ENCODE measurements around the gene HK2.
A peak's percentile ranks its signal among the peaks of the same experiment; 100 is the strongest.
"Not testable (repeated sequence)": the region's sequence is repeated elsewhere in the genome, so short reads cannot be mapped to it uniquely, and the experiment has no call there.

The HK2 gene

DNA sequence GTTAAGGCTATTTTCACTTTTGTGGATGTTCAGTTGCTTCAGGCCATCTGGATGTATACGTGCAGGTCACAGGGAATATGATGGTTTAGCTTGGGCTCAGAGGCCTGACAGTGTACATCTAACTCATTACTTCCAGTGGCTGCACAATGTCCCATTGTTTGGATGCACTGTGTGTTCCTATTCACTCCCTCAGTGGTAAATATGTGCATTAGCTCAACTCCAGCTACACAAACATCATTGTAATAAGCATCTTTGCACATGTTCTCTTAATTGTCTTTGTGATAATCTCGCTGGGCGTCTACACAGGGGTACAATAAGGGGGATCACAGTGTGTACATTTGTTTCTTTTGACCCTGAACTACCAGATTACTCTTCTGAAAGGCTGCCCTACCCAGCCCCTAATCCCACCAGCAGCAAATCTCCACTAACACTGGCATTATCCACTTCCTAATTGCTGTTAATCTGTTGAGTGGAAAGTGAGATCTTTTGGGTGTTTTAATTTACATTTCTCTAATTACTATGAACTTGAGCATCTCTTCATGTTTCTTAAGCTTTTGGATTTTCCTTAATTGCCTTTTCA, 68.4 kb downstream of the HK2 start:
- H3K27me3 Mint-ChIP-seq, result no peaks in the 10 kb centered on the region

DNA sequence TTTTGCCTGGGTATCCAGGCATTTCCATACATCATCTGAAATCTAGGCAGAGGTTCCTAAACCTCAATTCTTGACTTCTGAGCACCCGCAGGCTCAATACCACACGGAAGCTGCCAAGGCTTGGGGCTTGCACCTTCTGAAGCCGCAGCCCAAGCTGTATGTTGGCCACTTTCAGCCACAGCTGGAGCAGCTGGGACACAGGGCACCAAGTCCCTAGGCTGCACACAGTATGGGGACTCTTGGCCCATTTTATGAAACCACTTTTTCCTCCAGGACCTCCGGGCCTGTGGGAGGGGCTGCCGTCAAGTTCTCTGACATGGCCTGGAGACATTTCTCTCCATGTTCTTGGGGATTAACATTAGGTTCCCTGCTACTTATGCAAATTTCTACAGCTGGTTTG, 72.5 kb downstream of the HK2 start:
- Mint-ChIP-seq H3K27me3 (peaks cover 30% of the 10 kb centered on the region), H3K4me1 (ENCODE audit: low read depth) (peaks cover 6% of the 10 kb centered on the region), H3K36me3 (ENCODE audit: low read depth) (peaks cover 3% of the 10 kb centered on the region), H3K9me3 (no peaks in the 10 kb centered on the region), H3K27ac (no peak overlapping the region), H3K4me3 (no peak overlapping the region)
- DNase-seq, result no peak

More for the DNA sequence above, 68.4 kb downstream of the HK2 start:
- Mint-ChIP-seq H3K9me3 (peaks cover 2% of the 10 kb centered on the region), H3K27ac (no peak overlapping the region), H3K4me1 (ENCODE audit: low read depth) (no peaks in the 10 kb centered on the region), H3K36me3 (ENCODE audit: low read depth) (peaks cover 20% of the 10 kb centered on the region), H3K4me3 (no peak overlapping the region)
- DNase-seq, result no peak

- DNase-seq; H3K36me3 Mint-ChIP-seq (ENCODE audit: low read depth); H3K27ac Mint-ChIP-seq; H3K4me3 Mint-ChIP-seq; H3K9me3 Mint-ChIP-seq; H3K4me1 Mint-ChIP-seq (ENCODE audit: low read depth): not testable (repeated sequence)
- H3K27me3 Mint-ChIP-seq, result peaks cover 40% of the 10 kb centered on the region
Observed at GRCh38 chr2:74907560-74907959, 73.6 kb downstream of the HK2 start.

DNA sequence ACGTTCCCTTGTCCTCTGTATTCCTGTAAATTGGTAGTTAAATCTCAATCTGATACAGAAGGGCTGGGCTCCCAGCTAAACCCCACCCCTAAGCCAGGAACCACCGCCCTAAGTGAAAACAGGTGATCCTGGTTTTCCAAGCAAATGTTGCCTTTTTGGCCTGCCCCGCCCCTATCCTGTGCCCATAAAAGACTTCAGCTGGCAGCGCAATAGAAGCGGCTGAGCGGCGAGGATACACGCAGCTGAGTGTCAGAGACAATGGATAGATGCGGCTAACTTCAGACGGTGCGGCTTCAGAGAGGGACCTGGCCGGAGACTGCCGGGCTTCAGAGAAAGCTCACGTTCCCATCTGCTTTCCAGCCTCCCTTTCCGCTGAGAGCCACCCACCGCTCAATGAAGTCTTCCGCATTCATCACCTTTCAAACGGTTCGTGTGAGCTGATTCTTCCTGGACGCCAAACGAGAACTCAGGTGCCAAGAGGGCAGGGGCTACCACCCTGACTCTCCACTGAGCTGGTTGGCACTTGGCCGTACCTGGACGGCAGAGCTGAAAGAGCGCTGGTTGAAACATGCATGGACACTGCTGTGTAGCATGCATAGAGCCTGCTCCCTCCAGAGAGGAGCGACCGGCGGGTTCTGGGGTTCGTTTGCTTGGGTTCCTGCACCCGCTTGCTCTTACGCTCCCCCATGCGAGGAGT, 75.0 kb downstream of the HK2 start:
- DNase-seq, result no peak
- Mint-ChIP-seq H3K36me3 (ENCODE audit: low read depth) (peaks cover 3% of the 10 kb centered on the region), H3K9me3 (no peaks in the 10 kb centered on the region), H3K27ac (no peak overlapping the region), H3K4me3 (no peak overlapping the region), H3K27me3 (peaks cover 44% of the 10 kb centered on the region), H3K4me1 (ENCODE audit: low read depth) (peaks cover 6% of the 10 kb centered on the region)

GRCh38 chr2:74910245-74910644, 76.3 kb downstream of the HK2 start:
- Mint-ChIP-seq H3K36me3 (ENCODE audit: low read depth) (peaks cover 2% of the 10 kb centered on the region), H3K4me1 (ENCODE audit: low read depth) (peaks cover 6% of the 10 kb centered on the region), H3K9me3 (no peaks in the 10 kb centered on the region), H3K4me3 (no peak overlapping the region), H3K27ac (no peak overlapping the region), H3K27me3 (peaks cover 49% of the 10 kb centered on the region)
- no peak for DNase-seq

GRCh38 chr2:74911061-74911460, 77.1 kb downstream of the HK2 start:
- H3K27ac Mint-ChIP-seq, result no peak overlapping the region
- H3K4me3 Mint-ChIP-seq, result no peak overlapping the region

GRCh38 chr2:74915743-74916142, 81.8 kb downstream of the HK2 start:
- H3K27ac Mint-ChIP-seq, result no peak overlapping the region
- no peak for DNase-seq

More at GRCh38 chr2:74911061-74911460, 77.1 kb downstream of the HK2 start:
- Mint-ChIP-seq H3K36me3 (ENCODE audit: low read depth) (no peaks in the 10 kb centered on the region), H3K4me1 (ENCODE audit: low read depth) (peaks cover 11% of the 10 kb centered on the region), H3K27me3 (peaks cover 49% of the 10 kb centered on the region), H3K9me3 (no peaks in the 10 kb centered on the region)
- DNase-seq, result no peak

GRCh38 chr2:74916394-74916793, 82.5 kb downstream of the HK2 start:
- no peak for DNase-seq
- H3K9me3 Mint-ChIP-seq, result no peaks in the 10 kb centered on the region
- H3K4me1 Mint-ChIP-seq (ENCODE audit: low read depth), result peaks cover 4% of the 10 kb centered on the region
- H3K4me3 Mint-ChIP-seq, result no peak overlapping the region
- H3K27ac Mint-ChIP-seq, result no peak overlapping the region
- peaks cover 43% of the 10 kb centered on the region for H3K27me3 Mint-ChIP-seq
- H3K36me3 Mint-ChIP-seq (ENCODE audit: low read depth), result no peaks in the 10 kb centered on the region

More at GRCh38 chr2:74915743-74916142, 81.8 kb downstream of the HK2 start:
- Mint-ChIP-seq H3K9me3 (no peaks in the 10 kb centered on the region), H3K4me3 (no peak overlapping the region), H3K27me3 (peaks cover 47% of the 10 kb centered on the region), H3K4me1 (ENCODE audit: low read depth) (peaks cover 4% of the 10 kb centered on the region), H3K36me3 (ENCODE audit: low read depth) (no peaks in the 10 kb centered on the region)

DNA sequence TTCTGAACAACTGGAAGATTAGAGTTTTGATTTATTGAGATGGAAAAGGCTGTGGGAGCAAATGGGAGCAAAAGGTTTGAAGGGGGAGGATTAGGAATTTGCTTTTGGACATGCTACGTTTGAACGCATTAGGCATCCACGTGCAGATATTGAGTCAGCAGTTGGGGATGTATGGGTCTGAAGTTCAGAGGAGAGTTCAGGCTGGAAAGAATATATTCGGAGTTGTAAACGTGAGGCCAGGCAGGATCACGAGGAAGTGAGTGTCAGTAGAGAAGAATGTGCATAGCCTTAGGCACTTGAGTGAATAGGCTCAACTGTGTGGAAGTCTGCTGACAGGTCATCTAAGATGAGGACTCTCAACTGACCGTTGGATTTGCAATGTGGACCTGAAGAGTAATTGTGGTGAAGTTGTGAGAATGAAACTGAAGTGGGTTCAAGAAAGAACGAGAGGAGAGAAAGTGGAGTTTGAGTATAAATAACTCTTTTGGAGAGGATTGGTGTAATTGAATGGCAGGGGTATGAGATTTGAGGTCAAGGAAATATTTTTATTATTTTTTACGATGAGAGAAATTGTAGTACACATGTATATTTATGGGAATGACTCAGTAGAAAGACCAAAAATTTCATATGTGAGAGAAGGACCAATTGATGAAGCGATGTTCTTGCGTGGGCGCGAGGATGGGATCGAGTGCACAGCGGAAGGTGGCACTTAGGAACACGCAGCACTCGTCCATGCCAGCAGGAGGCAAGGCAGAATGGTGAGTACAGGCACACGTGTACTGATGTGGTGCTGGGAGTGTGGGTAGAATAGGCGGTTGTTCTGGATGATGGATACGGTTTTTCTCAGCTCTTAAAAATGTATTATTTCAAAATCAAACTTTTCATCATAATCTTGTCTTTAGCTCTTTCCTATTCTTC, 84.0 kb downstream of the HK2 start:
- H3K27ac Mint-ChIP-seq, result no peak overlapping the region
- H3K4me3 Mint-ChIP-seq, result no peak overlapping the region
- H3K4me1 Mint-ChIP-seq (ENCODE audit: low read depth), result peaks cover 4% of the 10 kb centered on the region
- DNase-seq, result no peak
- H3K27me3 Mint-ChIP-seq, result peaks cover 29% of the 10 kb centered on the region
- no peaks in the 10 kb centered on the region for H3K36me3 Mint-ChIP-seq (ENCODE audit: low read depth)
- no peaks in the 10 kb centered on the region for H3K9me3 Mint-ChIP-seq

- Mint-ChIP-seq H3K4me1 (ENCODE audit: low read depth) (peaks cover 4% of the 10 kb centered on the region), H3K36me3 (ENCODE audit: low read depth) (no peaks in the 10 kb centered on the region), H3K4me3 (no peak overlapping the region), H3K9me3 (no peaks in the 10 kb centered on the region), H3K27me3 (peaks cover 24% of the 10 kb centered on the region), H3K27ac (no peak overlapping the region)
- DNase-seq, result peak; percentile 83
Observed at GRCh38 chr2:74919827-74920226, 85.9 kb downstream of the HK2 start.

GRCh38 chr2:74921236-74921736, 87.4 kb downstream of the HK2 start:
- Mint-ChIP-seq H3K27ac (no peak overlapping the region), H3K4me1 (ENCODE audit: low read depth) (no peaks in the 10 kb centered on the region), H3K36me3 (ENCODE audit: low read depth) (no peaks in the 10 kb centered on the region), H3K9me3 (no peaks in the 10 kb centered on the region), H3K27me3 (peaks cover 24% of the 10 kb centered on the region), H3K4me3 (no peak overlapping the region)
- DNase-seq, result no peak

DNA sequence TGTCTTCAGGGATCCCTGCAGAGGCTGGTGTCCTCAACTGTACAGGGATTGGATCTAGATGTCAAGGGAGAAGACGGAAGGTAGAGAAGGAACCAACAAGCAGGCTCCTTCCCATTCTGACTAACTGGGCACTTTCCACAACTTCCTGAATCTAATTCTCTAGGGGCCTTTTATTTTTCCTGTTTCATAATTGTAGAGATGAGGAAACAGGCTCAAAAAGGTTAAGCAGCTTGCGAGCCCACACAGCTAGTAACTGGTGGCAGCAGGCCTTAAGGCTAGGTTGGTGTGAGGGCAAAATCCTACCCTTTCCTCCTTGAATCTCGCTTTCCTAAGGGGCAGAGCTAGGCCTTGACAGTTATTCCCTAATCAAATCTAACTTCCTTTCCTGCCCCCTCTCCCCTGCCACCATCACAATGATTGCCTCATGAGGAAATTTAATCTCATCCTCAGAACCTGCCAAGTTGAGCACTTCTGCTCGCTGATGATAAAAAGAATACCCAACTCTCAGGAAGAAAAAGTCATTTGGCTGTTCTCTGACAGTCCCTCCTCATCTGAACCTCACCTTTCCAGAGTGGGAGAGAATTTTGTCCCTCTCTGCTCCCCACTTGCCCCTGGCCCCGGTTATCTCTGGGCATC, 88.8 kb downstream of the HK2 start:
- DNase-seq, result no peak
- Mint-ChIP-seq H3K36me3 (ENCODE audit: low read depth) (no peaks in the 10 kb centered on the region), H3K27me3 (peaks cover 15% of the 10 kb centered on the region), H3K4me3 (no peak overlapping the region), H3K27ac (no peak overlapping the region), H3K4me1 (ENCODE audit: low read depth) (no peaks in the 10 kb centered on the region), H3K9me3 (no peaks in the 10 kb centered on the region)

DNA sequence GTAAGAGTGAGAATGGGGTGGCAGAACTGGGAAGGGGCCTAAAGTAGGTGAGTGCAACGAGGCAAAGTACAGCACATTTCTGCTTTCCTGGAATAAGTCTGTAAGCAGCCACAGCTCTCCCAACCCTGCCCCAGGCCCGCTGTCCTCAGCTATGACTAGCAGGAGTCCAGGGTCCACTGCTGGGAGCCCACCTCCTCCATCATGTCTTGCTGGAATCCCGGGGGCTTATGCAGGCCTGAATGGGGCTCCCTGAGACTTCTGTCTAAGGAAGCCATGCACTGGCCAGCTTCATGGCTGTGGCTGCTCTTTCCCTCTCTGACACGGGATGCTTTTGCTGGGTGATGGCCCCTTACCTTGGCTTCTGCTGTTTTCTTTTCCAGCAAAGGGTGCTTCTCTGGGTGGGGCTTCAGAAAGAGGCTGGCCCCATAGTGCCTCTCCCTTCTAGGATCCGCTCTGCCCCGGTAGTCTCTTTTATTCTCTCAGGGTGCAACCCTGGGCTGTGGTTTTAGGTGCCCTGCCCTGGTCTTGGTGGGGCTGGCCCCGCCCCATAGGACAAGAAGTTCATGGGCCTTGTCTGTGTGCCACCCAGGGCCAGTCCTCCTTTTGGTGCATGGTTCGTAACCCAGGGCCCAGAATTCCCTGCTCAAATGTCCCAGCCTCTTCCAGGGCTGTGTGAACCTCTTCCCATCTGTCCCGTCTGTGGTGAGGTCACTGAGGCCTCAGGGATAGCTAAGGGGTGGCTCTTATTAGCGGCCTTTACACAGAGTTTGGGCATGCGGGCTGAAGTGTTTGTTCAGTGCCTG, 90.7 kb downstream of the HK2 start:
- Mint-ChIP-seq H3K4me1 (ENCODE audit: low read depth) (no peaks in the 10 kb centered on the region), H3K36me3 (ENCODE audit: low read depth) (no peaks in the 10 kb centered on the region), H3K27me3 (peaks cover 6% of the 10 kb centered on the region), H3K4me3 (no peak overlapping the region), H3K9me3 (no peaks in the 10 kb centered on the region), H3K27ac (no peak overlapping the region)
- no peak for DNase-seq

DNA sequence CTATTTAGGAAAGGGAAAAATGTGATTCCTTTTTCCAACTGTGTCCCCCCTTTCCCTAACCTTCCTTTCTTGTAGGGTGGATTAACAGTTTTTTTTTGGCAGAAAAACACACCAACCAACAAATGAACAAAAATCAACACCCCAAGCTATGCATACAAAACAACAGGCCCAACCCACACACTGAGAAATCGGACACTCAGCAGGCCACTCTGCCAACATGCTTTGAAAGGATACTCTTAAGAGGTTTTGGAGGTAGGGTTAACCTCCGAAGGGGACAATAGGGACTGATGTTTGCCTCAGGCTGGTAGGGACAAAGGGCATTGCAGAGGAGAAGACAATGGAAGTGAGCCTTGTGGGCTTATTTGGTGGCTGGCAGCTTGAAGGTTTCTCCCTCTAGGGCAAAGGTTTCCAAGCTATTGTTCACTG, 91.4 kb downstream of the HK2 start:
- no peak for DNase-seq
- no peak overlapping the region for H3K4me3 Mint-ChIP-seq
- H3K36me3 Mint-ChIP-seq (ENCODE audit: low read depth), result no peaks in the 10 kb centered on the region
- H3K27ac Mint-ChIP-seq, result no peak overlapping the region
- H3K27me3 Mint-ChIP-seq, result peaks cover 6% of the 10 kb centered on the region
- H3K4me1 Mint-ChIP-seq (ENCODE audit: low read depth), result no peaks in the 10 kb centered on the region
- H3K9me3 Mint-ChIP-seq, result no peaks in the 10 kb centered on the region
